GM19035 (cell line): Measurements from ENCODE around the gene USP17L19.
"Not testable (repeated sequence)": the region's sequence is repeated elsewhere in the genome, so short reads cannot be mapped to it uniquely, and the experiment has no call there.

ENCODE experiments used
- ATAC-seq: cut with Tn5 transposase; IDR thresholded peaks from one replicate; pipeline ENCODE4 v1.9.1; 2021; ENCODE audit not compliant: unreplicated experiment

The USP17L19 gene

GRCh38 chr4:9253078-9253477 lies at the start of gene USP17L19:
Gene USP17L19, plus strand, starts transcription at chr4:9253378. Its CDS starts 0 bp downstream, at chr4:9253378.
- not testable (repeated sequence) for ATAC-seq

GRCh38 chr4:9210357-9210756 lies 42.8 kb upstream of the USP17L19 start, which contains the start of gene USP17L10:
Gene USP17L10, plus strand, starts transcription at chr4:9210657. Its CDS starts 0 bp downstream, at chr4:9210657.
- not testable (repeated sequence) for ATAC-seq

DNA sequence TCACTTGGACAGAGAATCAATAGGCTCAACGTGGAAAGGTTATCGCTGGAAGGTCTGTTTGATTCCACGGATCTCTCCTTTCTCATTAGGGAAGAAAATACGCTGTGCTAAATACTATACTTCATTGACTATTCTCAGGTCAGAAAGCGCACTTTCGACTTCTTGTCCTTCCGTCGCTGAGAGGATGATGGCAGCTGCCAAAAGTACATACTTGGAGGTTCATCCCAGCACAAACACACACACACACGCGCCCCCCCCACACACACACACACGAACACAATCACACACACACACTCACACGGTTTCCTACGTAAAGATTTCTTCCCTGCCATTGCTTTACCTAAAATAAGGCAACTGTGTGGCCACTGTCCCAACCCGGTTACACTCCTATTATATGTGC lies 38.5 kb upstream of the USP17L19 start:
- not testable (repeated sequence) for ATAC-seq

GRCh38 chr4:9215105-9215504 lies 38.1 kb upstream of the USP17L19 start, which contains the start of gene USP17L11:
Gene USP17L11, plus strand, starts transcription at chr4:9215405. Its CDS starts 0 bp downstream, at chr4:9215405.
- ATAC-seq = not testable (repeated sequence)

DNA sequence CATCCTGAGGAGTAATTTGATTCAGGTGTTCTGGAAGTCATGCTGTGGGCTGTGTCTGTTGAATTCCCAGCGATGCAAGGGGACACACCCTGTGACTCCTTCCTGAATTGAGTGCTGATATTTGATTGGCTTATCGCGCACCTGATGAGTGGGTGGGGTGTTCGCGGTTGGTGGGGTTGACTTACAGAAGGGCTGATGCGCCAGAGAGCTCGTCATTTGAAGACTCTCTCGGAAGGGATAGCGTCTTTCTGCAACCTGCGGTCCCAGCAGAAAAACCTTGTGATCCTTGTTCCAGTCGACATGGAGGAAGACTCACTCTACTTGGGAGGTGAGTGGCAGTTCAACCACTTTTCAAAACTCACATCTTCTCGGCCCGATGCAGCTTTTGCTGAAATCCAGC lies 33.3 kb upstream of the USP17L19 start, which contains the start of gene USP17L12:
USP17L12 (plus strand) TSS at position 301 of the 400 bp plus-strand sequence; CDS start at position 301, 0 bp downstream.
- not testable (repeated sequence) for ATAC-seq

DNA sequence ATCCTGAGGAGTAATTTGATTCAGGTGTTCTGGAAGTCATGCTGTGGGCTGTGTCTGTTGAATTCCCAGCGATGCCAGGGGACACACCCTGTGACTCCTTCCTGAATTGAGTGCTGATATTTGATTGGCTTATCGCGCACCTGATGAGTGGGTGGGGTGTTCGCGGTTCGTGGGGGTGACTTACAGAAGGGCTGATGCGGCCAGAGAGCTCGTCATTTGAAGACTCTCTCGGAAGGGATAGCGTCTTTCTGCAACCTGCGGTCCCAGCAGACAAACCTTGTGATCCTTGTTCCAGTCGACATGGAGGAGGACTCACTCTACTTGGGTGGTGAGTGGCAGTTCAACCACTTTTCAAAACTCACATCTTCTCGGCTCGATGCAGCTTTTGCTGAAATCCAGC lies 28.6 kb upstream of the USP17L19 start, which contains the start of gene USP17L13:
USP17L13 (plus strand) TSS at position 301 of the 400 bp plus-strand sequence; CDS start at position 301, 0 bp downstream.
- not testable (repeated sequence) for ATAC-seq

DNA sequence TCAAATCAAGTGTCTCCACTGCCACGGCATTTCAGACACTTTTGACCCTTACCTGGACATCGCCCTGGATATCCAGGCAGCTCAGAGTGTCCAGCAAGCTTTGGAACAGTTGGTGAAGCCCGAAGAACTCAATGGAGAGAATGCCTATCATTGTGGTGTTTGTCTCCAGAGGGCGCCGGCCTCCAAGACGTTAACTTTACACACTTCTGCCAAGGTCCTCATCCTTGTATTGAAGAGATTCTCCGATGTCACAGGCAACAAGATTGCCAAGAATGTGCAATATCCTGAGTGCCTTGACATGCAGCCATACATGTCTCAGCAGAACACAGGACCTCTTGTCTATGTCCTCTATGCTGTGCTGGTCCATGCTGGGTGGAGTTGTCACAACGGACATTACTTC lies 22.9 kb upstream of the USP17L19 start:
- not testable (repeated sequence) for ATAC-seq

- not testable (repeated sequence) for ATAC-seq
Observed at GRCh38 chr4:9234085-9234484, 19.1 kb upstream of the USP17L19 start, which contains the start of gene USP17L15. Gene USP17L15, plus strand, starts transcription at chr4:9234385. Its CDS starts 0 bp downstream, at chr4:9234385.

DNA sequence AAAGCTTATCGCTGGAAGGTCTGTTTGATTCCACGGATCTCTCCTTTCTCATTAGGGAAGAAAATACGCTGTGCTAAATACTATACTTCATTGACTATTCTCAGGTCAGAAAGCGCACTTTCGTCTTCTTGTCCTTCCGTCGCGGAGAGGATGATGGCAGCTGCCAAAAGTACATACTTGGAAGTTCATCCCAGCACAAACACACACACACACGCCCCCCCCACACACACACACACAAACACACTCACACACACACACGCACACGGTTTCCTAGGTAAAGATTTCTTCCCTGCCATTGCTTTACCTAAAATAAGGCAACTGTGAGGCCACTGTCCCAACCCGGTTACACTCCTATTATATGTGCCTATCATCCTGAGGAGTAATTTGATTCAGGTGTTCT lies 14.7 kb upstream of the USP17L19 start:
- not testable (repeated sequence) for ATAC-seq

- ATAC-seq = not testable (repeated sequence)
Observed at GRCh38 chr4:9243579-9243978, 9.6 kb upstream of the USP17L19 start, which contains the start of gene USP17L17. Gene USP17L17, plus strand, starts transcription at chr4:9243879. Its CDS starts 0 bp downstream, at chr4:9243879.

DNA sequence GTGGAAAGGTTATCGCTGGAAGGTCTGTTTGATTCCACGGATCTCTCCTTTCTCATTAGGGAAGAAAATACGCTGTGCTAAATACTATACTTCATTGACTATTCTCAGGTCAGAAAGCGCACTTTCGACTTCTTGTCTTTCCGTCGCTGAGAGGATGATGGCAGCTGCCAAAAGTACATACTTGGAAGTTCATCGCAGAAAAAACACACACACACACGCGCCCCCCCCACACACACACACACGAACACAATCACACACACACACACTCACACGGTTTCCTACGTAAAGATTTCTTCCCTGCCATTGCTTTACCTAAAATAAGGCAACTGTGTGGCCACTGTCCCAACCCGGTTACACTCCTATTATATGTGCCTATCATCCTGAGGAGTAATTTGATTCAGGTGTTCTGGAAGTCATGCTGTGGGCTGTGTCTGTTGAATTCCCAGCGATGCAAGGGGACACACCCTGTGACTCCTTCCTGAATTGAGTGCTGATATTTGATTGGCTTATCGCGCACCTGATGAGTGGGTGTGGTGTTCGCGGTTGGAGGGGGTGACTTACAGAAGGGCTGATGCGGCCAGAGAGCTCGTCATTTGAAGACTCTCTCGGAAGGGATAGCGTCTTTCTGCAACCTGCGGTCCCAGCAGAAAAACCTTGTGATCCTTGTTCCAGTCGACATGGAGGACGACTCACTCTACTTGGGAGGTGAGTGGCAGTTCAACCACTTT lies 5.1 kb upstream of the USP17L19 start, which contains the start of gene USP17L18:
USP17L18 (plus strand) TSS at position 678 of the 728 bp plus-strand sequence; CDS start at position 678, 0 bp downstream.
- not testable (repeated sequence) for ATAC-seq

DNA sequence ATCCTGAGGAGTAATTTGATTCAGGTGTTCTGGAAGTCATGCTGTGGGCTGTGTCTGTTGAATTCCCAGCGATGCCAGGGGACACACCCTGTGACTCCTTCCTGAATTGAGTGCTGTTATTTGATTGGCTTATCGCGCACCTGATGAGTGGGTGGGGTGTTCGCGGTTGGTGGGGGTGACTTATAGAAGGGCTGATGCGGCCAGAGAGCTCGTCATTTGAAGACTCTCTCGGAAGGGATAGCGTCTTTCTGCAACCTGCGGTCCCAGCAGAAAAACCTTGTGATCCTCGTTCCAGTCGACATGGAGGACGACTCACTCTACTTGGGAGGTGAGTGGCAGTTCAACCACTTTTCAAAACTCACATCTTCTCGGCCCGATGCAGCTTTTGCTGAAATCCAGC lies 4.6 kb downstream of the USP17L19 start, which contains the start of gene USP17L20:
USP17L20 (plus strand) TSS at position 301 of the 400 bp plus-strand sequence; CDS start at position 301, 0 bp downstream.
- not testable (repeated sequence) for ATAC-seq

- not testable (repeated sequence) for ATAC-seq
Observed at GRCh38 chr4:9262572-9262971, 9.4 kb downstream of the USP17L19 start, which contains the start of gene USP17L21. Gene USP17L21, plus strand, starts transcription at chr4:9262872. Its CDS starts 0 bp downstream, at chr4:9262872.

- not testable (repeated sequence) for ATAC-seq
Observed at GRCh38 chr4:9267319-9267718, 14.1 kb downstream of the USP17L19 start, which contains the start of gene USP17L22. Gene USP17L22, plus strand, starts transcription at chr4:9267619. Its CDS starts 0 bp downstream, at chr4:9267619.

GRCh38 chr4:9271719-9272118 lies 18.5 kb downstream of the USP17L19 start:
- ATAC-seq = not testable (repeated sequence)
